Spleen (tissue), 7 donors: ENCODE results near the gene ELAPOR1.

Source experiments
- CTCF ChIP-seq, 11 experiments: fragments of 200-600 bp in 7 of 11; fragments of 450-650 bp in 4 of 11; sonication (generic) in 4 of 11; IDR thresholded peaks in 8 of 11; conservative IDR thresholded peaks in 3 of 11; 1 replicate in 7 of 11; 2 replicates in 4 of 11; pipeline versions ENCODE4 v1.4.0 to v1.8.0; 2016 to 2021; ENCODE audit warnings: antibody characterized with exemption in 11 of 11, inconsistent platforms in 4 of 11, mild to moderate bottlenecking in 1 of 11
- POLR2A ChIP-seq, 3 donors: fragments of 450-650 bp; IDR thresholded peaks; one replicate each; pipeline ENCODE4 v1.5.1; 2017; ENCODE audit warnings: antibody characterized with exemption in 3 of 3, mild to moderate bottlenecking in 1 of 3
- POLR2AphosphoS5 ChIP-seq, 3 donors: sonication (generic); formaldehyde crosslinking; IDR thresholded peaks; one replicate each; pipeline ENCODE4 v1.5.1; 2017; ENCODE audit warnings: antibody characterized with exemption in 3 of 3
- donor health status: DM: no; HTN: no; CAD: no; lungs with moderate emphysema.
- donor health status: DM: no; HTN: no; CAD: no.
- donor health status: DM: no; HTN: no; CAD: no.

DNA sequence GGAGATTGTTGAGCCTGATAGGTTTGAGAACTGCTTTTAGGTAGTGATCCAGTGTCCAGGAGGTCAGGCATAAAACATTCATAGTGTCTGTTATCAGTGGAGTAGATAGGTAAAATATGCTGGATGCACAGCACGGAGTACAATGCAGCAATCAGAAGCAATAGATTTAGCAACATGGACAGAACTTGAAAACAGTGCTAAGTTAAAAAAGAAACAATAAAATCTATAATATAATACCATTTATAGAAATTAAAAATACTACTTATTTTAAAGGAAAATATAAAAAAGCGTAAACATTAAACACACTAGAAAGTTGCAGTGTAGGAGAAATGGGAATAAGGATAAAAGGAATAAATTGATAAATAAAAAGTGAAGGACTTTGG lies 34.7 kb upstream of the ELAPOR1 start:
- TF ChIP-seq CTCF (IDR thresholded peaks at IDR 0.05 in 8 of 11, conservative IDR thresholded peaks at IDR 0.05 in 3 of 11) (no peak), POLR2A (IDR thresholded peaks at IDR 0.05) (no peak), POLR2AphosphoS5 (IDR thresholded peaks at IDR 0.05) (no peak)
